ENCODE measurements around the gene DHX34. TPM values are rescaled to one million over a fixed set of nuclear protein-coding genes. Genes with fewer than 3 reads are reported as not detected.

The DHX34 gene
- total and polyA plus RNA-seq, 7 donors = 3.0 to 12.7 (median 9.1) TPM

GRCh38 chr19:47421244-47421786, 72.2 kb downstream of the DHX34 start:
- TF ChIP-seq POLR2A (IDR thresholded peaks at IDR 0.05) (no peak), POLR2AphosphoS5 (IDR thresholded peaks at IDR 0.05) (no peak), CTCF (IDR thresholded peaks at IDR 0.05) (no peak), EP300 (IDR thresholded peaks at IDR 0.05) (no peak)
- intact Hi-C loops (cut with DNase I) = loop anchor here (10.0 kb wide), 1 partner anchor 127 kb away; no protein-coding TSS in a partner anchor
- Histone ChIP-seq H3K27ac (no peak overlapping the region), H3K9me3 (no peaks in the 10 kb centered on the region), H3K4me3 (no peak overlapping the region), H3K36me3 (no peaks in the 10 kb centered on the region), H3K27me3 (peaks cover 27 to 96% (median 58%) of the 10 kb centered on the region in 3 donors), H3K4me1 (peaks cover 0 to 25% (median 20%) of the 10 kb centered on the region in 4 donors)
- DNase-seq = no peak
- WGBS, 2 donors = 11 to 14% methylated on average over 16 of the region's 16 CpGs

GRCh38 chr19:47421844-47422395, 72.8 kb downstream of the DHX34 start:
- DNase-seq = no peak
- peaks cover 0 to 26% (median 20%) of the 10 kb centered on the region in 4 donors for H3K4me1 ChIP-seq
- peaks cover 27 to 95% (median 58%) of the 10 kb centered on the region in 3 donors for H3K27me3 ChIP-seq
- no peaks in the 10 kb centered on the region for H3K36me3 ChIP-seq
- H3K27ac ChIP-seq = no peak overlapping the region
- H3K9me3 ChIP-seq = no peaks in the 10 kb centered on the region
- H3K4me3 ChIP-seq = no peak overlapping the region
- TF ChIP-seq EP300 (IDR thresholded peaks at IDR 0.05) = no peak
- no peak for TF ChIP-seq POLR2AphosphoS5 (IDR thresholded peaks at IDR 0.05)
- no peak for TF ChIP-seq POLR2A (IDR thresholded peaks at IDR 0.05)
- TF ChIP-seq CTCF (IDR thresholded peaks at IDR 0.05) = no peak
- 4 to 7% methylated on average over 31 of the region's 31 CpGs for WGBS, 2 donors
- intact Hi-C loops (cut with DNase I) = loop anchor here (10.0 kb wide), 1 partner anchor 127 kb away; no protein-coding TSS in a partner anchor

GRCh38 chr19:47422417-47423163, 73.5 kb downstream of the DHX34 start:
- H3K4me1 ChIP-seq = peaks cover 0 to 30% (median 21%) of the 10 kb centered on the region in 4 donors
- no peaks in the 10 kb centered on the region for H3K36me3 ChIP-seq
- H3K4me3 ChIP-seq = no peak overlapping the region
- H3K27ac ChIP-seq = no peak overlapping the region
- TF ChIP-seq POLR2AphosphoS5 (IDR thresholded peaks at IDR 0.05) (no peak), POLR2A (IDR thresholded peaks at IDR 0.05) (no peak)
- 4 to 7% methylated on average over 1 of the region's 1 CpG for WGBS, 2 donors
- DNase-seq = no peak
- H3K9me3 ChIP-seq = no peaks in the 10 kb centered on the region
- intact Hi-C loops (cut with DNase I) = loop anchor here (10.0 kb wide), 1 partner anchor 128 kb away; no protein-coding TSS in a partner anchor
- peaks cover 27 to 88% (median 54%) of the 10 kb centered on the region in 3 donors for H3K27me3 ChIP-seq

GRCh38 chr19:47423203-47423882, 74.2 kb downstream of the DHX34 start:
- TF ChIP-seq CTCF (IDR thresholded peaks at IDR 0.05) (no peak), POLR2AphosphoS5 (IDR thresholded peaks at IDR 0.05) (no peak), EP300 (IDR thresholded peaks at IDR 0.05) (no peak), POLR2A (IDR thresholded peaks at IDR 0.05) (no peak)
- Histone ChIP-seq H3K27ac (no peak overlapping the region), H3K36me3 (no peaks in the 10 kb centered on the region), H3K4me1 (peaks cover 0 to 30% (median 22%) of the 10 kb centered on the region in 4 donors), H3K27me3 (peaks cover 27 to 80% (median 47%) of the 10 kb centered on the region in 3 donors), H3K4me3 (no peak overlapping the region), H3K9me3 (no peaks in the 10 kb centered on the region)
- WGBS, 2 donors = 14 to 18% methylated on average over 19 of the region's 19 CpGs
- intact Hi-C loops (cut with DNase I) = loop anchor here (10.0 kb wide), 1 partner anchor 129 kb away; no protein-coding TSS in a partner anchor
- no peak for DNase-seq

Measured in sigmoid colon (tissue), 7 donors.